ENCODE results near the gene SCTR. TPM values are rescaled to one million over a fixed set of nuclear protein-coding genes. Genes with fewer than 3 reads are reported as not detected.

The SCTR gene
- total and polyA plus RNA-seq, 2 of the 13 experiments (the other 11 are each of a cell fraction or from before 2014, with no cell fraction given), result not detected

DNA sequence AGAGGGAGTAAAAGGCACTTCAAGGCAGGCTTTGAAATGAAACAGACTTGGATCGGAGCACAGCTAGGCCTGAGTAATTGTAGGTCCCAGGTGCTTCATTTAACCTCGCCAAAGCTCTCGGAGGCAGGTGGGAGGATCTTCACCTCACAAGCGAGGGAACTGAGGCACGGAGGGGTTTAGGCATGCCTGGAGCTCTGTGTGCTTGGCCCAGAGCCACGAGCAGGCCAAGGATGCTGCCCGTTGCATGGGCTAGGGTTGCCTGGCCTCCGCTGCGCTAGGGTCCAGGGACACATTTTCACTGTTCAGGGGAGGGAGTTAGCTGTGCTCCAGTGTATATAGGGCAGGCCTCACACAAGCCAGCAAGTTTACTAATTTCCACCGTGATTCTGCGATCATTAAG lies 81.4 kb downstream of the SCTR start:
- H4K20me1 ChIP-seq (ENCODE audit: insufficient read depth, low read length), result peaks cover 25% of the 10 kb centered on the region; the same call in 1 of the 2 replicates
- H3K4me1 ChIP-seq (ENCODE audit: insufficient read depth, low read length), result peaks cover 51% of the 10 kb centered on the region
- DNase-seq (ENCODE audit: low spot score), result no peak
- CTCF ChIA-PET (ENCODE audit: low intra/inter-chr PET ratio, low total read pairs), result no interaction called here
- H3K9ac ChIP-seq (ENCODE audit: insufficient read depth, low read depth, low read length), result no peak overlapping the region
- no TSS peak for BruUV-seq (replicated peaks)
- H3K27ac ChIP-seq (ENCODE audit: extremely low read length, insufficient read depth, low read length), result no peak overlapping the region
- peaks cover 13% of the 10 kb centered on the region for H3K79me2 ChIP-seq (ENCODE audit: insufficient read depth, low read length)
- peaks cover 0 to 2% of the 10 kb centered on the region in 2 experiments; a peak in 2 of 5 replicates for H3K36me3 ChIP-seq (replicated peaks in 1 of 2; ENCODE audit: control insufficient read depth in 1 of 2, insufficient read depth in 2 of 2, low read length in 2 of 2)
- 71% methylated on average over 10 of the region's 11 CpGs for WGBS (ENCODE audit: low lambda C conversion rate)
- peak; percentile 9; the same call in 1 of the 3 replicates for ATAC-seq
- peaks cover under 1 to 2% of the 10 kb centered on the region in 2 experiments; a peak in 1 of 5 replicates for H3K27me3 ChIP-seq (ENCODE audit: control insufficient read depth in 1 of 2, insufficient read depth in 2 of 2, low read length in 2 of 2)
- no peak for FAIRE-seq
- no peak overlapping the region for H3K4me3 ChIP-seq (replicated peaks in 1 of 3; ENCODE audit: insufficient read depth in 1 of 3, low read depth in 2 of 3, low read length in 3 of 3)
- H3K4me2 ChIP-seq (ENCODE audit: low read depth, low read length), result no peak overlapping the region
- in situ Hi-C loops (cut with HindIII; ENCODE audit: extremely low pct_ligation_motif_present, low pct_unique_long_range_greater_than_20kb) (no loop called here), intact Hi-C loops (cut with micrococcal nuclease; ENCODE audit: unreplicated experiment) (no loop called here)
- POLR2A ChIA-PET, result interaction anchor here (3.5 kb wide), 1 partner anchor 12 kb away, joined by 21 read pairs; the partner anchor contains the start of gene TMEM37
- H2AFZ ChIP-seq (ENCODE audit: low read length), result no peak overlapping the region
- no peaks in the 10 kb centered on the region for H3K9me3 ChIP-seq (ENCODE audit: low read length)
- TF ChIP-seq, protein P1, sequence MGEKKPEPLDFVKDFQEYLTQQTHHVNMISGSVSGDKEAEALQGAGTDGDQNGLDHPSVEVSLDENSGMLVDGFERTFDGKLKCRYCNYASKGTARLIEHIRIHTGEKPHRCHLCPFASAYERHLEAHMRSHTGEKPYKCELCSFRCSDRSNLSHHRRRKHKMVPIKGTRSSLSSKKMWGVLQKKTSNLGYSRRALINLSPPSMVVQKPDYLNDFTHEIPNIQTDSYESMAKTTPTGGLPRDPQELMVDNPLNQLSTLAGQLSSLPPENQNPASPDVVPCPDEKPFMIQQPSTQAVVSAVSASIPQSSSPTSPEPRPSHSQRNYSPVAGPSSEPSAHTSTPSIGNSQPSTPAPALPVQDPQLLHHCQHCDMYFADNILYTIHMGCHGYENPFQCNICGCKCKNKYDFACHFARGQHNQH (CRISPR knock-in tag; IDR thresholded peaks at IDR 0.05), result 0 out of 2 replicates have a peak, but pooled peaks have one; percentile 22
- TF ChIP-seq, protein P2, sequence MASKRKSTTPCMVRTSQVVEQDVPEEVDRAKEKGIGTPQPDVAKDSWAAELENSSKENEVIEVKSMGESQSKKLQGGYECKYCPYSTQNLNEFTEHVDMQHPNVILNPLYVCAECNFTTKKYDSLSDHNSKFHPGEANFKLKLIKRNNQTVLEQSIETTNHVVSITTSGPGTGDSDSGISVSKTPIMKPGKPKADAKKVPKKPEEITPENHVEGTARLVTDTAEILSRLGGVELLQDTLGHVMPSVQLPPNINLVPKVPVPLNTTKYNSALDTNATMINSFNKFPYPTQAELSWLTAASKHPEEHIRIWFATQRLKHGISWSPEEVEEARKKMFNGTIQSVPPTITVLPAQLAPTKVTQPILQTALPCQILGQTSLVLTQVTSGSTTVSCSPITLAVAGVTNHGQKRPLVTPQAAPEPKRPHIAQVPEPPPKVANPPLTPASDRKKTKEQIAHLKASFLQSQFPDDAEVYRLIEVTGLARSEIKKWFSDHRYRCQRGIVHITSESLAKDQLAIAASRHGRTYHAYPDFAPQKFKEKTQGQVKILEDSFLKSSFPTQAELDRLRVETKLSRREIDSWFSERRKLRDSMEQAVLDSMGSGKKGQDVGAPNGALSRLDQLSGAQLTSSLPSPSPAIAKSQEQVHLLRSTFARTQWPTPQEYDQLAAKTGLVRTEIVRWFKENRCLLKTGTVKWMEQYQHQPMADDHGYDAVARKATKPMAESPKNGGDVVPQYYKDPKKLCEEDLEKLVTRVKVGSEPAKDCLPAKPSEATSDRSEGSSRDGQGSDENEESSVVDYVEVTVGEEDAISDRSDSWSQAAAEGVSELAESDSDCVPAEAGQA (IDR thresholded peaks at IDR 0.05; ENCODE audit: low read depth), result no peak
- TF ChIP-seq, protein P2 (CRISPR knock-in tag; IDR thresholded peaks at IDR 0.05; ENCODE audit: borderline replicate concordance), result no peak
- TF ChIP-seq, protein P3, sequence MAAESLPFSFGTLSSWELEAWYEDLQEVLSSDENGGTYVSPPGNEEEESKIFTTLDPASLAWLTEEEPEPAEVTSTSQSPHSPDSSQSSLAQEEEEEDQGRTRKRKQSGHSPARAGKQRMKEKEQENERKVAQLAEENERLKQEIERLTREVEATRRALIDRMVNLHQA (CRISPR knock-in tag; IDR thresholded peaks at IDR 0.05), result no peak
- peak; percentile 81 for TF ChIP-seq AGO1 (IDR thresholded peaks at IDR 0.05; ENCODE audit: low read depth, low read length, poor library complexity, severe bottlenecking)
- TF ChIP-seq ZNF326 (CRISPR knock-in tag; IDR thresholded peaks at IDR 0.05; ENCODE audit: borderline replicate concordance), result peak; percentile 75; the same call in 1 of the 2 replicates
- TF ChIP-seq CENPT (CRISPR knock-in tag; IDR thresholded peaks at IDR 0.05; ENCODE audit: low read depth), result no peak
- TF ChIP-seq ZNF549 (CRISPR knock-in tag; IDR thresholded peaks at IDR 0.05), result 0 out of 2 replicates have a peak, but pooled peaks have one; percentile 76
- peak; percentile 40; the same call in 1 of the 2 replicates for TF ChIP-seq PAF1 (CRISPR knock-in tag; IDR thresholded peaks at IDR 0.05)
- TF ChIP-seq NFIC (IDR thresholded peaks at IDR 0.05; ENCODE audit: low read length), result 0 out of 2 replicates have a peak, but pooled peaks have one; percentile 5
- no peak for TF ChIP-seq ZNF850 (CRISPR knock-in tag; conservative IDR thresholded peaks at IDR 0.05)
- TF ChIP-seq, protein P4, sequence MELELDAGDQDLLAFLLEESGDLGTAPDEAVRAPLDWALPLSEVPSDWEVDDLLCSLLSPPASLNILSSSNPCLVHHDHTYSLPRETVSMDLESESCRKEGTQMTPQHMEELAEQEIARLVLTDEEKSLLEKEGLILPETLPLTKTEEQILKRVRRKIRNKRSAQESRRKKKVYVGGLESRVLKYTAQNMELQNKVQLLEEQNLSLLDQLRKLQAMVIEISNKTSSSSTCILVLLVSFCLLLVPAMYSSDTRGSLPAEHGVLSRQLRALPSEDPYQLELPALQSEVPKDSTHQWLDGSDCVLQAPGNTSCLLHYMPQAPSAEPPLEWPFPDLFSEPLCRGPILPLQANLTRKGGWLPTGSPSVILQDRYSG (CRISPR knock-in tag; IDR thresholded peaks at IDR 0.05), result no peak
- no peak for TF ChIP-seq ZEB1 (IDR thresholded peaks at IDR 0.05; ENCODE audit: insufficient replicate concordance, low read depth)
- TF ChIP-seq FOXJ3 (CRISPR knock-in tag; IDR thresholded peaks at IDR 0.05; ENCODE audit: borderline replicate concordance), result no peak
- no peak for TF ChIP-seq TCF7 (IDR thresholded peaks at IDR 0.05; ENCODE audit: low read depth)
- peak; percentile 13; the same call in 1 of the 2 replicates for TF ChIP-seq ZNF768 (CRISPR knock-in tag; IDR thresholded peaks at IDR 0.05)
- peak in 1 of 2 experiments; percentile 66; a peak in 2 of 4 replicates for TF ChIP-seq POLR2A (IDR thresholded peaks at IDR 0.05; ENCODE audit: insufficient read depth in 1 of 2, low read depth in 2 of 2, low read length in 2 of 2)
